Testis (tissue), 3 donors: ENCODE results near the gene SLIT3. TPM values are rescaled to one million over a fixed set of nuclear protein-coding genes. Genes with fewer than 3 reads are reported as not detected.
A peak's percentile ranks its signal among the peaks of the same experiment; 100 is the strongest.

ENCODE experiments used
- DNase-seq: peaks from one replicate; pipeline ENCODE4 v3.0.0-alpha.2; 2019
- H3K27ac ChIP-seq, 2 donors: fragments of 200-600 bp; sonication (generic); one replicate each; pipeline ENCODE4 v1.5.1; 2019
- H3K27me3 ChIP-seq: fragments of 200-600 bp; sonication (generic); one replicate; pipeline ENCODE4 v1.5.1; 2019
- H3K36me3 ChIP-seq: fragments of 200-600 bp; sonication (generic); one replicate; pipeline ENCODE4 v1.5.1; 2017; ENCODE audit warnings: low read depth; ENCODE audit errors: missing control alignments
- H3K4me1 ChIP-seq: fragments of 200-600 bp; sonication (generic); one replicate; pipeline ENCODE4 v1.5.1; 2019
- H3K4me3 ChIP-seq, 2 donors: fragments of 200-600 bp; sonication (generic); one replicate each; pipeline ENCODE4 v1.5.1; 2017 to 2019
- H3K9me3 ChIP-seq: fragments of 200-600 bp; sonication (generic); one replicate; pipeline ENCODE4 v1.5.1; 2017
- POLR2A ChIP-seq: fragments of 450-650 bp; IDR thresholded peaks from one replicate; pipeline ENCODE4 v1.6.1; 2017; ENCODE audit warnings: antibody characterized with exemption, mild to moderate bottlenecking, moderate library complexity
- WGBS, 2 donors: methylation state at CpG; one replicate each; pipeline ENCODE4 v1.1.5; 2018; 5-methylcytosine and 5-hydroxymethylcytosine counted together
- intact Hi-C: fragments of 100-400 bp; cut with DNase I; formaldehyde crosslinking; loops from one replicate; pipeline ENCODE4 v1.15.1; 2023; ENCODE audit warnings: low total_unique reads
- polyA plus RNA-seq: library from polyadenylated mRNA; stranded (reverse); fragments of 350-450 nt; fragmentation: Illumina TruSeq; extraction: RNeasy Lipid Tissue Mini Kit (QIAGEN cat#74804); gene quantifications from one replicate; pipeline ENCODE4 v1.2.3, GENCODE V29; 2014; ENCODE audit warnings: low read depth, low replicate concordance; ENCODE audit not compliant: insufficient read depth
- total RNA-seq, 2 donors: library from RNA; depleted of rRNA; stranded (reverse); fragments of >200 nt; gene quantifications; one replicate each; pipeline ENCODE4 v1.2.3, GENCODE V29; 2016
- TF ChIP-seq, protein P1 (sequence below), 3 experiments: fragments of 450-650 bp in 2 of 3; fragments of 200-600 bp in 1 of 3; sonication (generic) in 1 of 3; IDR thresholded peaks; one replicate each; pipeline ENCODE4 v1.5.1; 2016 to 2019; ENCODE audit warnings: antibody characterized with exemption in 3 of 3, mild to moderate bottlenecking in 2 of 3, moderate library complexity in 1 of 3

SLIT3 gene
- total and polyA plus RNA-seq, 3 donors from 2014 or later: 4.8 to 23.2 (median 7.8) TPM

DNA sequence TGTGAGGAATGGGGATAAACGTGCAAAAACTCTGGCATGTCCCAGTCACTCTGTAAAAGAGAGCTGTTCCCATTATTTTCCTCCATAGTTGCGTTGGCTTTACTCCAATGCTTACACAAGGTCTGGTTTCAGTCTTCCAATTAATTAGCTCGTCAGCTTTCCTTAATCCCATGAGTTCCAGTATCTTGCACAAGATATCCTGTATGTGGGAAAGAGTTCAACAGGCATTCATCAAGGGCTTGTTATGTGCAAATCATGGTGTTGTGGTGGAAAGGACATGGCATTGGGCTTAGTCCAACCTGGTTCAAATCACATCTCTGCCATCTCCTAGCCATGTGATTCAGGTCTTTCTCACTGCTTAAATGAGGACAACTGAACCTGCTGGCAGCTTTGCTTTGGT, 644.3 kb downstream of the SLIT3 start:
- DNase-seq: no peak
- no peak overlapping the region for H3K27ac ChIP-seq
- whole genome bisulfite sequencing, 2 donors: 59% methylated on average over 3 of the region's 3 CpGs

GRCh38 chr5:168655316-168655715, 645.6 kb downstream of the SLIT3 start:
- TF ChIP-seq, protein P1, sequence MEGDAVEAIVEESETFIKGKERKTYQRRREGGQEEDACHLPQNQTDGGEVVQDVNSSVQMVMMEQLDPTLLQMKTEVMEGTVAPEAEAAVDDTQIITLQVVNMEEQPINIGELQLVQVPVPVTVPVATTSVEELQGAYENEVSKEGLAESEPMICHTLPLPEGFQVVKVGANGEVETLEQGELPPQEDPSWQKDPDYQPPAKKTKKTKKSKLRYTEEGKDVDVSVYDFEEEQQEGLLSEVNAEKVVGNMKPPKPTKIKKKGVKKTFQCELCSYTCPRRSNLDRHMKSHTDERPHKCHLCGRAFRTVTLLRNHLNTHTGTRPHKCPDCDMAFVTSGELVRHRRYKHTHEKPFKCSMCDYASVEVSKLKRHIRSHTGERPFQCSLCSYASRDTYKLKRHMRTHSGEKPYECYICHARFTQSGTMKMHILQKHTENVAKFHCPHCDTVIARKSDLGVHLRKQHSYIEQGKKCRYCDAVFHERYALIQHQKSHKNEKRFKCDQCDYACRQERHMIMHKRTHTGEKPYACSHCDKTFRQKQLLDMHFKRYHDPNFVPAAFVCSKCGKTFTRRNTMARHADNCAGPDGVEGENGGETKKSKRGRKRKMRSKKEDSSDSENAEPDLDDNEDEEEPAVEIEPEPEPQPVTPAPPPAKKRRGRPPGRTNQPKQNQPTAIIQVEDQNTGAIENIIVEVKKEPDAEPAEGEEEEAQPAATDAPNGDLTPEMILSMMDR (IDR thresholded peaks at IDR 0.05): no peak
- no peak for TF ChIP-seq POLR2A
- Histone ChIP-seq H3K9me3 (no peaks in the 10 kb centered on the region), H3K27me3 (no peaks in the 10 kb centered on the region), H3K4me3 (no peak overlapping the region), H3K4me1 (no peaks in the 10 kb centered on the region), H3K27ac (no peak overlapping the region), H3K36me3 (no peaks in the 10 kb centered on the region)
- intact Hi-C loops: no loop called here
- WGBS, 2 donors: 87 to 94% methylated on average over 5 of the region's 5 CpGs
- no peak for DNase-seq

More for the DNA sequence above, 644.3 kb downstream of the SLIT3 start:
- no peaks in the 10 kb centered on the region for H3K36me3 ChIP-seq
- no peak overlapping the region for H3K4me3 ChIP-seq
- no peaks in the 10 kb centered on the region for H3K4me1 ChIP-seq
- TF ChIP-seq, protein P1 (IDR thresholded peaks at IDR 0.05): no peak
- no peak for TF ChIP-seq POLR2A
- H3K27me3 ChIP-seq: no peaks in the 10 kb centered on the region
- no peaks in the 10 kb centered on the region for H3K9me3 ChIP-seq
- intact Hi-C loops: no loop called here

- Histone ChIP-seq H3K27ac (peak overlapping the region in 1 of 2 donors; percentile 51), H3K9me3 (no peaks in the 10 kb centered on the region), H3K27me3 (no peaks in the 10 kb centered on the region), H3K36me3 (no peaks in the 10 kb centered on the region), H3K4me1 (no peaks in the 10 kb centered on the region), H3K4me3 (no peak overlapping the region)
- TF ChIP-seq, protein P1 (IDR thresholded peaks at IDR 0.05): no peak
- no peak for TF ChIP-seq POLR2A
- 43 to 48% methylated on average over 10 of the region's 10 CpGs for WGBS, 2 donors
- peak; percentile 53 for DNase-seq
- intact Hi-C loops: no loop called here
Observed at GRCh38 chr5:168654211-168654721, 646.7 kb downstream of the SLIT3 start.

DNA sequence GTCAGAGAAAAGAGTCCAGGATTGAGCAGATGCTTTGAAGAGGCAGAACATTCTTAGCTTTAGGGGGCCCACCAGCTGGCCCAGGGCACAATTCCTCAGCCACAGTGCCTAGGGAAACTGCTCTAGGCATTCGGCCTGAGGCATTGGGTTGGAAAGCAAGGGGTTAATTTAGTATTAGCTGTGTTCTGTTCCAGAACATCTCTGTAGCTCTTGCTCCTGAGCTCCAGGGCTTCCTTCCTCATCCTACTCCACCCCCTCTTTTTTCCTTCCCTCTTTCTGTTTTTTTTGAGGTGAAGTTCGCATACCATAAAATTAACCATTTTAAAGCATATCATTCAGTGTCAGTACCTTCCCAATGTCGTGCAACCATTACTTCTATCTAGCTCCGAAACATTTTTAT, 647.3 kb downstream of the SLIT3 start:
- intact Hi-C loops: no loop called here
- TF ChIP-seq, protein P1 (IDR thresholded peaks at IDR 0.05): no peak
- TF ChIP-seq POLR2A: no peak

GRCh38 chr5:168651648-168652047, 649.3 kb downstream of the SLIT3 start:
- H3K9me3 ChIP-seq: no peaks in the 10 kb centered on the region
- no peaks in the 10 kb centered on the region for H3K4me1 ChIP-seq
- intact Hi-C loops: no loop called here
- H3K4me3 ChIP-seq: no peak overlapping the region
- no peaks in the 10 kb centered on the region for H3K36me3 ChIP-seq
- no peak for TF ChIP-seq POLR2A
- TF ChIP-seq, protein P1 (IDR thresholded peaks at IDR 0.05): no peak
- DNase-seq: no peak
- H3K27ac ChIP-seq: no peak overlapping the region
- H3K27me3 ChIP-seq: no peaks in the 10 kb centered on the region

More for the DNA sequence above, 647.3 kb downstream of the SLIT3 start:
- Histone ChIP-seq H3K4me3 (no peak overlapping the region), H3K27ac (no peak overlapping the region), H3K27me3 (no peaks in the 10 kb centered on the region), H3K4me1 (no peaks in the 10 kb centered on the region), H3K36me3 (no peaks in the 10 kb centered on the region), H3K9me3 (no peaks in the 10 kb centered on the region)
- WGBS, 2 donors: 42 to 52% methylated on average over 4 of the region's 4 CpGs
- no peak for DNase-seq
